GM18499 (cell line): ENCODE measurements around the gene BRF1.

Experiments
- ATAC-seq: cut with Tn5 transposase; IDR thresholded peaks from one replicate; pipeline ENCODE4 v1.9.1; 2021; ENCODE audit warnings: moderate number of reproducible peaks; ENCODE audit not compliant: insufficient read depth, unreplicated experiment

Gene BRF1

DNA sequence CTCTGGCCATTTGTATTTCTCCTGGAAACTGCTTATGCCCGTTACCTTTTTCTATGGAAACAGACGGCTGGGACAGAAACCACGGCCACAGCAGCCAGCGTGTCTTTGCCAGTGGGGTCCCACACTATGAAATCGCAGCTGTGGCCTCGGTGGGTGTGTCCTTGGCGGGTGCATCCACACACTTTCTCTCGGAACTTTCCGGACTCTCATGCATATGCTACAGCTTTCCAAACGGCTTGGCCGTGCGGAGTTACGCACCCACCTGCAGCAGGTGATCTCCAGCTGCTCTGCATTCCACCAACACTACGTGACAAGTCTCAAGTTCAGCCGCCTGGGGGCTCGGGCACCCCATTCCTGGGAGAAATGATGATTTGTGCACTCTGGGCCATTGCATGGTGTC is 53.8 kb downstream of the BRF1 start:
- no peak for ATAC-seq

- ATAC-seq = no peak
These were observed 56.5 kb downstream of the BRF1 start for GRCh38 chr14:105244334-105244733.

- no peak for ATAC-seq
These were observed 59.2 kb downstream of the BRF1 start for GRCh38 chr14:105241641-105242040.

- no peak for ATAC-seq
These were observed 59.8 kb downstream of the BRF1 start for GRCh38 chr14:105240811-105241576.

- no peak for ATAC-seq
These were observed 71.6 kb downstream of the BRF1 start for GRCh38 chr14:105229099-105229655.

DNA sequence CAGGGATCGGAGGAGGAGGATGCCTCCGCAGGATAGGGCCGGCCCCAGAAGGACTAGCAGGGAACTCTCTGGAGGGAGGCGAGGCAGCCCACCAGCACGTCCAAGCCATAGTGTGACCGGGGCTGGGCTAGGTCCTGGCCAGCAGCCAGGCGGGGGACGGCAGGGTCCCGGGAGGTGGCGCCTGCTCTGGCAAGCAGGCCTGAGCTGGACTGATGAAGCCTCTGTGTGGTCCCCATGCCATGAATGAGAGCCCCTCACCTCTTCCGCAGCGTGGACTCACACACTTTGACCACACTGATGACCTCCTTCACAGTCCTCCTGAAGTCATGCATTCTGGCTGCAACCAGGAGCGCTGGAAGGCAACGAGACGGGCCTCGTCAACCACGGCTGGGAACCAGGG is 72.2 kb downstream of the BRF1 start:
- no peak for ATAC-seq

DNA sequence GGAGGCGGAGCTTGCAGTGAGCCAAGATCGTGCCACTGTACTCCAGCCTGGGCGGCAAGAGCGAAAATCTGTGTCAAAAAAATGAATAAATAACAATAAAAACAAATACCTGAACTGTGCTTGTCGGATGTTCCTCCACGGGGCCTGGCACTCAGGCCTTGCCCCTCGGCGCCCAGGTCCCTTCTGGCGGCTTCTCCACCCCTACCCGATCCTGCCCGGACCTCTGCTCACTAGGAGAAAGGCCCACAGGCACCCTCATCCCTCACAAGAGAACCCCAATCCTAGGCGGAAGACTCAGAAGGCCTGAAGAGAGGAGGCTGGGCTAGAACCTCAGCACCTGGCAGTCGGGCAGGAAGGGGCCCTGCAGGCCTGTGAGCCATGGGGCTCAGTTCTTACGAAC is 73.5 kb downstream of the BRF1 start:
- ATAC-seq = no peak

GRCh38 chr14:105226198-105226597 is 74.6 kb downstream of the BRF1 start:
- no peak for ATAC-seq

DNA sequence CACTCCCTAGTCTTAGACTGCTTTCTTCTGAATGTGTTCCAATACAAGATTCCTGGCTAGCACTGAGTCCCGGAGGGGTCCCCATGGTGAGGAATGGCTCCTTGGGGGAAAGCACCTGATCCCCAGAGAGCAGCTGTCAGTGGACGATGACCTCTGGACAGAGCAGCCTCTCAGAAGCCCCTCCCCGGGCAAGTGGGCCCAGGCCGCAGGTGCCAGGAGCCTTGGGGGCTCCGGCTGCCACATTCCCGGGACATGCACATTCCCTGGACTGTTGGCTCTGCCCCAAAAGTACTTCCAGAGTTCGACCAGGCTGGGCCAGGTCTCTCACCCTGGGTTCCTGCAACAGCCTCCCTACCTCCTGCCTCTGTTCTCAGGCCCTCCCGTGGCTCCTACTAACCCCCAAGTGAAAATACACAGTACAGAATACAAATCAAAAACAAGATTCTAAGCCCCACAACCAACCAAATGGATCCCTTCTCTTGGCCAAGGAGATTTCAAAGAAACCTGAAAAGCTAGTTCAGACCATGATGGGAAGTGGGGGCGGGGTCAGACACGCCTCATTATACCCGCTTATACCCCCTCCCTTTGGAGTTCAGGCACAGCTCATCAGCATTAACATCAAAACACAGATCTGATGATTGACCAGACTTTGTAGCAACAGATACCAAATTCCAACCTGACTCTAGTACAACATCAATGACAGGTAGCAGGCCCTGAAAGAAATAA is 75.8 kb downstream of the BRF1 start:
- ATAC-seq = no peak

DNA sequence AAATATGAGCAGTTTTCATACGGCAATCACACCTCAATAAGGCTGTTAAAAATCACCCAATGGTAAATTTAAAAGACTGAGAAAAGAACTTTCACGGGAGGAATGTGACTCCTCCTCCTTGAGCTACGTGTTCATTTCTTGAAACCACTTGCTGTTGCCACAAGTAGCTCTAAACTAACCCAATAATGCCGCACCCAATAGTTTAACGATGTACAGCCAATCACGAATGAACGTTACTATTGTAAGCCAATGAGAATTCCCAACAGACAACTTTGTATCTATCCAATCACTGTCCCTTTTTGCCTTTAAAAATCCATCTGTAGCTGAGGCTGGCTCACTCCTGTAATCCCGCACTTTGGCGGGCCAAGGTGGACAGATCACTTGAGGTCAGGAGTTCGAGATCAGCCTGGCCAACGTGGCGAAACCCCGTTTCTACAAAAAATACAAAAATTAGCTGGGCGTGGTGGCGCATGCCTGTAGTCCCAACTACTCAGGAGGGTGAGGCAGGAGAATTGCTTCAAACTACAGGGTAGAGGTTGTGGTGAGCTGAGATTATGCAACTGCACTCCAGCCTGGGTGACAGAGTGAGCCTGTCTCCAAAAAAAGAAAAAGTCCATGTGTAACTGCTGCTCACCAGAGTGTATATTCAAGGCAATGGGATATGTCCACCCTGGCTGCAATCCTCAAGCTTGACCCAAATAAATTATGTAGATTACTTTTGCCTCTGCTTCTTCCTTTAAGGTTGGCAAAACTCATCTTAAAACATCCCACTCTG is 76.8 kb downstream of the BRF1 start:
- ATAC-seq = no peak

DNA sequence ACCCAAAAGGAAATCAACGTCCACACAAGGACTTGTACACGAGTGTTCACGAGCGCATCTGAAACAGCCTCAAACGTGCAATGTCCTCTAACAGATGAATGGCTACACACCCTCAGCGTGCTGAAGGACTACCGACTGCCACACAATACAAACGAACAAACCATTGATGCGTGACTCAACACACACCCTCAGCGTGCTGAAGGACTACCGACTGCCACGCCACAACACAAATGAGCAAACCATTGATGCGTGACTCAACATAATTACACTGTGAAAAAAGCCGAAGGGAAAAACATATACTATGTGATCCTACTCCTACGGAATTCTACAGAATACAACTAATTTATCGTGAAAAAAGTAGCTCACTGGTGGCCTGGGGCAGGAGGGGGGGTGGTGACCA is 77.5 kb downstream of the BRF1 start:
- no peak for ATAC-seq

- no peak for ATAC-seq
These were observed 79.1 kb downstream of the BRF1 start for GRCh38 chr14:105221598-105222178.

DNA sequence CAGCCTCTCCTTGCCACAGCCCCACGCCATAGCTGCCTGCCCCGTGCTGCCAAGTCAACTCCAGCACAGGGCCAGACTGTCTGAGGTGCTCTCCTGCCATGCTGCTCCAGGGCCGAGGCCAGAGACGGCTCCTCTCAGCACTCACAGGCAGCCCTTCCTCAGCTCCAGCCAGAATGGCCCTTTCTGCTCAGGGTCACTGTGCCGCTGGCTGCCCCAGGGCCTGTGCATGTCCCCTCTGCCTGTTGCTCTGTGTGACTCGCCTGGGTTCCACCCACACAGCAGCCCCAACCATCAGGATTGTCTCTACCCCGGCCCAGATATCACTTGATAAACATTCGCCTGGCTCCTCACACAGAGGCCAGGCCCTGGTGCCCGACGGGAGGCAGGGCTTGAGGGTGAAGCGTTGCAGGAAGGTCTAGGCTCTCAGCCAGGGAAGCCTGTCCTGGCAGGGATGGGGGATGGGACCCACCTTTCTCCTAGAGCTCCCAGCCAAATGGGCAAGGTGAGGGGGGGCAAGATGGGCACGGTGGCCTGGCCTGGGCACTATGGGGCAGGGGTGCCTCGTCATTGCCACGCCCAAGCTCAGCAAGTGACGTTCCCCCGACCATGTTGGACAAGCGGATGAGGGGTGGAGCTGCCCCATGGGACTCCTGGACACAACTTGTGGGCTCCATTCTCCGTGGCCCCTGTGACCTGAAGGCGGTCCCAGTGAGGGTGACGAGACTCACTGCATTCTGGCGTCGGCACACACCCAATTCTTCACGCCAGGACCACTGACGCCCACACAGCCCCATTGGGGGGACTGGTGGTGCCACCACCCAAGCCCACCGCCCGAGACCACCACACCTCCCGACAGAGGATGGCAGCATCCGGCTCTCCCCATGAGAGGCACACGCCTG is 79.9 kb downstream of the BRF1 start:
- ATAC-seq = no peak

- no peak for ATAC-seq
These were observed 81.0 kb downstream of the BRF1 start for GRCh38 chr14:105219753-105220152.

DNA sequence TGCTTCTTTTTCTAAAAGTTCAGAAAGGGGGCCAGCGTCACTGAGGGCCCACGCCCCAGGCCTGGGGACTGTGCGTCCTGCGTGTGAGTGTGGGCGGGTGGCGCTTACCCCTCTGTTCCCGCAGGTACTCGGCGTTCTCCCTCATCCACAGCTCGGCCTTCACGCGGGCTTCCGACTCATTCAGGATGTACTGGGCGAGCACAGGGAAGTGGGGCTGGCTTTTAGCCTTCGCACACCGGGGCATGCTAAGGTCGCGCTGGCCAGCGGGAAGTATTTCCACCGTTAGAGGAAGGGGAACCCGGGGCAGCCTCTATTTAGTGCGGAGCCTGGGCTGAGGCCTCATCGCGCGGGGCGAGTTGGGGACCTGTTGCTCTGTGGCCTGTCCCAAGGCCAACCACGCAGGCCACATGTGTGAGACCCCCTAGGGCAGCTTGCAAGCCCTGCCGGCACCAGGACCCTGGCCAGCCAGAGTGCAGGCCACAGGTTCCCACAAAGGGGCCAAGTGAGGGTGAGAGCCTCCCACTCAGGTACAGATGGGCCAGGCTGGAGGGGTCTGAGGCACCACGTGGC is 81.7 kb downstream of the BRF1 start:
- no peak for ATAC-seq

DNA sequence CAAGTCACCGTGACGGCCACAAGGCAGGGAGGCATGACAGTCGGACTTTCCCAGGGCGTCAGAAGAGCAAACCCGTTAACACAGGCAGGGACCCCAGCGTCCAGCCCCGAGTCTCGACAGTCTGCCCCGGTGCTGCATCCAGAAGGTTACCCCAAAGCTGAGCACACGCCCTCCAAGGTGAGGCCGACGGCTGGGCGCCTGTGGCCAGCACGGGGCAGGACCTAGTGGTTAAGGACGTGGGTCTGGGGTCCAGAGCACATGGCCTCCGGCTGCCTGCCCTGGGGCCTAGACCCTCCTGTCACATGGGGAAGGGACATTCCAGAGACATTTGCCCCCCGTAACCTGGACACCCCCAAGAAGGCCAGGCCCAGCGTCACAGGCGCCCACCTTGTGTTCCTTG is 82.2 kb downstream of the BRF1 start:
- no peak for ATAC-seq

DNA sequence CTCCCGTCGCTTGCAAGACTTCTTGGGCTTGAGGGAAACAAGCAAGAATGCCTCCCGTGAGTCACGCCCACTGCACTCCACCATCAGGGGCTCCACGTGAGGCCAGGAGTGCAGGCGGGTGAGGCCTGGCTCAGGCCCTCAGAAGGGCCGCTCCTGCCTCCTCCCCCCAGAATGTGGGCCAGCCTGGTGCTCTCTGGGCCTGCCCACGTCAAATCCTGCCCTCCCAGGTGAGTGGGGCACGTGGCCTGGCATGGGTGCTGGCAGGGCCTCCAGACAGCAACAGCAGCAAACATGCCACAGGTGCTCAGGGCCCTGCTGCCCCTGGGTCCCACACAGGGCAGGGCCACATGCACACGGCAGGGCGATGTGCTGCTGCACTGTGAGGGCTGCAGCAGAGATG is 83.0 kb downstream of the BRF1 start:
- no peak for ATAC-seq

- ATAC-seq = no peak
These were observed 84.1 kb downstream of the BRF1 start for GRCh38 chr14:105216490-105217247.
